M059J (cell line): ENCODE measurements around the gene FAM83C. TPM values are rescaled to one million over a fixed set of nuclear protein-coding genes. Genes with fewer than 3 reads are reported as not detected.

Source experiments
- DNase-seq: peaks from one replicate; pipeline ENCODE4 v3.0.0-alpha.2; 2012; ENCODE audit warnings: low read depth
- total RNA-seq: library from RNA; depleted of rRNA; stranded (reverse); fragments of >200 nt; shearing (Covaris generic); gene quantifications from 2 replicates; pipeline ENCODE4 v1.2.3, GENCODE V29; 2014

FAM83C gene
- total RNA-seq, 1 experiment from 2014 or later: 0.02 TPM

DNA sequence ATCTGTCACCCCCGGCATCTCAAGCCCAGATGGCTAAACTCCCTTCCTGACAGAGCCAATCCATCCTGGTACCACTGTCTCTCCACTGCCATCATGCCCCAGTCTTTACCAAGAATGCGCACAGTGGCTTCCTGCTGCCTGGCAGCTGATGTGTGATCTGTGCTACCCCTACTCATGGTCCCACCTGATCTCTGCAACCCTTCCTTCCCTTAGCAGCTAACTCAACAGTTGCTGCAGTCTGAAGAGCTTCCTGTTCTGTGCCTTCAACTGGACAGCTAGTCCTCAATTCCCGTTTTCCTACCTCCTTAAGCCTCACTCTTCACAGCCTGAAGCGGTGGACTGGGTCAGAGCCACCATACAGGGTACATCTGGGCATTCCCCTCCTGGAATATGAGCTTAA, 7.6 kb upstream of the FAM83C start:
- no peak for DNase-seq

DNA sequence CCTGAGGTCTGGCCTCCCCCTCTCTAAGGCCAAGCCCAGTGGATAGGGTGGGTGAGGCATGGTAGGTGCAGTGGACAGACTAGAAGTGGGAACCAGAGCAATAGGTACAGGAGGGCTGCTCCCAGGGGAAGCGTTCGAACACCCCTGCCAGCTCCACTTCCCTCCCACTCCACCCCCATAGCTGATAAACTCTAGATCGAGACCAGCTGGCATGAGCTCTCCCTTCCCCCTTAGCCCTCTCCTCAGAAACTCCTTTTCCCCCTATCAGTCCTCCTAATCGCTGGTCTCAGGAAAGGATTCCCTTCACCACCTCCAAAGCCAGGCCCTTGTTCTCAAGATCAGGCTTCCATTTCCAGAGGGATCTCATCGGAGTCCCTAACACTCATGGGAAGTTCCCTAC, 6.0 kb upstream of the FAM83C start:
- DNase-seq: no peak

- no peak for DNase-seq
Observed at GRCh38 chr20:35297740-35298139, 5.5 kb upstream of the FAM83C start.

DNA sequence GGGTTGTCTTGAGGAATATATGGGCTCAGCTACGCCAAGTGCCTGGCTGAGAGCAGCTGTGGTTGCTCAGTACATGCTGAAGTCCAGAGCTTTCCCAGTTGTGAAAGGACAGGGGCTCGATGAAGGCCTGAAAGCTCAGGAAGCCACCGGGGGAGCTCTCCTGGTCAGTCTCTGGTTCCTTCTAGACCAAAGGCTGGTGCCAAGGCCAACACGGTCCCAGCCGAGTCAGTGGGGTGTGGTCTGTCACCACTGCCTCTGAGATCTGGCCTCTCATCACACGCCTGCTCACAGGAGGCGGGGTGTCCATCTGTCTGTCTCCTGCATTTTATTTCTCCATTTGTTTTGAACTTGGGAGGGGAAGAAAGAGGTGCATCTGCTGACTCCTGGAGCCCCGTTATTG, 4.9 kb upstream of the FAM83C start:
- peak; percentile 63 for DNase-seq

DNA sequence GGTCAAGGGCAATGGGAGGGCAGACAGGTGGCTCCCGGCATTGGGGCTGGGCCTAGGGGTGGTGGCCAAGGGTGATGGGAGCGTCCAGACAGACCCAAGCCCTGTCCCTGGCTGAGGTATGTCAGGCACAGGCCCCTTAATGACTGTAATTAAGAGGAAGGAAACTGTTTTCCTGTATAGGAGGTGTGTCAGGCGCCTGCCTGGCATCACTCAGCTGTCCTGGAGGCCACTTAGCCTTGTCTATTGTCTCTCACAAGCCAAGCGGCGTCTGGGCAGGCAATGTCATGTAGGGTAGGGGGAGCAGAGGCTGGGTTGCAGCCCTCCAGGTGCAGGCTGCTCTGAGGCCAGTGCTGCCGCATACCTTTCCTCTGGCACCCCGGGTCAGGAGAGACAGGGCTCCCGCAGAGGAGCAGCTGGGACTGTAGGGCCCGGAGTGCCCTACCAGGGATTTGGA, 3.9 kb upstream of the FAM83C start:
- no peak for DNase-seq

GRCh38 chr20:35295674-35296073, 3.4 kb upstream of the FAM83C start:
- no peak for DNase-seq

- DNase-seq: no peak
Observed at GRCh38 chr20:35295058-35295457, 2.8 kb upstream of the FAM83C start.

GRCh38 chr20:35294293-35294685, 2.1 kb upstream of the FAM83C start:
- DNase-seq: no peak

DNA sequence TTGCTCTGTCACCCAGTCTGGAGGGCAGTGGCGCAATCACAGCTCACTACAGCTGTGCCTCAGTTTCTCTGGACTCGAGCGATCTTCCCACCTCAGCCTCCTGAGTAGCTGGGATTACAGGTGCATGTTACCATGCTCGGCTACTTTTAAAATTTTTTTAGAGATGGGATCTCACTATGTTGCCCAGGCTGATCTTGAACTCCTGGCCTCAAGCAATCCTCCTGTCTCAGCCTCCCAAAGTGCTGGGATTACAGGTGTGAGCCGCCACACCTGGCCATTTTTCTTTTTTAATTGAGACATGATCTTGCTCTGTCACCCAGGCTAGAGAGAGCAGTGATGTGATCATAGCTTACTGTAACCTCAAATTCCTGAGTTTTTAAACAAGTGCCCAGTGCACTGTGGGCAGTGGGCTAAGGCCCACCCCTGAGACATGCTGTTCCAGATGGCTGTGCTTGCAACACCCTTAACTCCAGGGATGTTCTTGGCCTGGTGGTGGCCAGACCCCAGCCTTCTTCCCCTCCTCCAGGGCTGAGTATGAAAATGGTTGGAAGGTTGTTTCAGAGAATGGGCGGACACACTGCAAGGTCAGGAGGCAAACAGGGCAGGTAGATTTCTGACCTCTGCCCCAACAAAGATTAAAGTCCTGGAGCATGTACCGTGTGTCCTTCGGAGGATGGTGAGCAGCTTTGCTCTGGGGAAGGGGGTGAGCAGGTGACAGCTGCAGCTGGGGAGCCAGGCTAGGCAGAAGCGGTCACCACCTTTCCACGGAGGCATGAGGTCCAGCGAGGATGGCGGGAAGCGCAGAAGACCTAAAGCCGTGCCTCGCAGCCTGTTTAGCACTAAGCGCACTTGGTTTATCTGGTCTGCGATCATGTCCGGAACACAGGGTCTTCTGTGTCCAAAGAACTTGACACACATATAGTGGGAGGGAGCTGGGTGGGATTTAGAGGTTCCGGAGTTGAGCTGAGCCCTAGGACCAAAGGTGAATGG, 1.4 kb upstream of the FAM83C start:
- DNase-seq: no peak

DNA sequence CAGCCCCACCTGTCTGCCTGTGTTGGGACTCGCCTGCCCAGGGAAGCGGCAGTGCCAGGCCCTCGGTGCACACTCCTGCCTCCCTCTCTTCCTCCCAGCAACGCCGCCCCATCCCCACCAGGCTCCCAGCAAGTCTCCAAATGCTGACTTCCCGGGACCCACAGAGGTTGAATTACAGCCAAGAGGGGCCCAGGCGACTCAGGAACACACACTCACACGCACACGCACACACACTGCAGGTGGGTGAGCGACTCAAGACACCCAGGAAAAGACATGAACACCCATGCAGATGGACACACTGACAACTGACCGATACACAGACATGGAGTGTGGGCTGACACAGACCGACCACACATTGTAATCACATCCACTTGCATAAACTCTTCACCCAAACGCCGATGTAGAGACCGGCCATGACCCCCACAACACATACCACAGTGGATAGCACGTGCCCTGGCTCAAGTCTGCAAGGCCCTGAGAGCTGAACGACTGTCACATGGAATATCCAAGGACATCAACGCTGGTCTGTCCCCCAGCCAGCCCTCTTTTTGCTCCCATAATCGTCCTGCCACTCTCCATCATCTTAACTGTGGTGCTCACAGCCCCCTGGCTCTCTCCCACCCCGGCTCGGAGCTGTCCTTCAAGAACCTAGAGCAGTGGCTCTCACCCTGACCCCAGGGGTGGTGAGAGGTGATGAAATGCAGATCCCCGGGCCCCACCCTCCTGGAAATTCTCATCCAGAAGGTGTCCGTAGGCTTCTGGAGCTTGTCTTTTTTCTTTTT, 470 bp upstream of the FAM83C start:
- DNase-seq: no peak

GRCh38 chr20:35290887-35291417, 1.3 kb downstream of the FAM83C start:
- no peak for DNase-seq

DNA sequence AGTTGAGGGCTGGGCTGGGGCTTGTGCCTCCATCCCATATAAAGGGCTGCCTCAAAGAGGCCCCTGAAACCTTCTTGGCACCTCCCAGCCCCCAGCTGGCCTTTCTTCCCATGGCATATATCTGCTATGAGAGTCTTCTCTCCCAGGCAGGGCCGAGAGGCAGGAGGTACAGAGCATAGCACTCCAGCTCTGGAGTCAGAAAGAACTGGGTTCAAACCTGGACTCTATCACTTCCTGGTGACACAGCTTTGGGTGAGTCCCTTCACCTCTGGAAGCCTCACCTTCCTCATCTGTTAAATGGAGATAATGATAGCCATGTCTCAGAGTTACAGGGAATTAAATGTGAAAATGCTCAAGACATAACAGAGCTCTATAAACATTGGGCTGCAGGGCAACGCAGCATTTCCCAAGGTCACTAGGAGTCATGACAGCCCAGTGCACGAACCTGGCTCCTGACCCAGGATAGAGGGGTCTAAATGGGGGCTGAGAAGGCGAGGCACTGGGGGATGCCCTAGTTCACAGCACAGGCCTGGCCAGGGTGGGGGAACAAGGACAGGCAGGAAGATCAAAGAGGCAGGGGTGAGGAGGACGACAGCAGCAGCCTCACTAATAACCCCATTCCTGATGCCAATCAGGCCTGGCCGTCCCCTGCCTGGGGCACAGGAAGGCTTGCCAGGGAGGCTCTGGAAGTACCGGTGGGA, 1.9 kb downstream of the FAM83C start:
- no peak for DNase-seq

DNA sequence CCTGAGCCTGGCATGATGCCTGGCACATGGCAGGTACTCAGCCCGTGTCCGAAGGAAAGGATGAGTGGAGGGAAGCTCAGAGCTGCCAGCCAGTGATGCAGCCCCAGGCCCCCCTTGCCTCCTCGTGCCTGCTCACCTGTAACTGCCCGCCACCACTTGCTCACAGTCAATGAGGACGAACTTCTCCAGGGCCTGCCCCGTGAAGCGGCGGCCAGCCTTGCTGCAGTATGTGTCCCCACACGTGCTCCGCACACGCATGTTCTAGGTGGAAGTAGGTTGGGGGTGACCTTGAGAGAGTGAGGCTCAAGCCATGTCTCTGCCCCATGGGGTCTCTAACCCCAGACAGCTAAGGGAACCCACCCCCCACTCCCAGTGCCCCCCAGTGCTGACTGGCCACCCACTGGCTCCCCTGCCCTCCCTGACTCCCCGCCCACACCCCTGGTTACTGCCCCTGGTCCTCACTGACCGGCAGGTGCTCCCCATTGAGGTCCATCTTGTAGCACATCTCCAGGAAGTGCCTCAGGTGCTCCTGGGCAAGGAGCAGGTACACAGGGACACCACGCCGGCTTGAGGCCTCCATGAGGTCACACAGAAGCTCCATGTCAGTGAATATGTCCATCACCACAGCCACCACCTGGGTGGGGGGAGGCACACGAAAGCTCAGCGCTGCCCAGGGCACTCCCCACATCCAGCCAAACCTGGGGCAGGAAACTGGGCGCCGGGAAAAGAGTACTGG, 3.7 kb downstream of the FAM83C start:
- DNase-seq: no peak

GRCh38 chr20:35287509-35288324, 4.5 kb downstream of the FAM83C start:
- no peak for DNase-seq

DNA sequence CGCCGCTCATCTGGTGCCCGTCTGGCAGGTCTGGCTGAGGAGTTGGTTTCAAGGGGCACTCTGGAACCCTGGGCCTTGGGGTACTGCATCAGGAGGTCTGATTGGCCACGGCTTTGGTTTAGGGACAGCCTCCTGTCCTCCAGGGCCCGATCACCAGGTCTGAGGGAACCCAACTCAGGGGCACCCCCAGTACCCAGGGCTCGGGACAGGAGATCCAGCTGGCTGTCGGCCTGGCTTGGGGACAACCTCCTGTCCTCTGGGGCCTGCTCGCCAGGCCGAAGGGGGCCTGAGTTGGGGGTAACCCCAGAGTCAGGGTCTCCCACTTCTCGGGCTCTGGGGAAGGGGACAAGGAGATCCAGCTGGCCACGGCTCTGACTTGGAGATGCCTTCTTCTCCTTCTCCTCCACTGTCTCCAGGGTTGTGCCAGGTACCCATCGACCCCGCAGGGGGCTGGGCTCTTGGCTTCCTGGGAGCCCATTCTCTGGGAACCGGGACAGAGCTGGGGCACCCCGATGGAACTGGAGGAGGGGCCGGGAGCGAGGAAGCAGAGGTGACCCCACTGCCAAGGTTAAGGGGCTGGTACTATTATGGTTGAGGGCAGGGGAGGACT, 5.2 kb downstream of the FAM83C start:
- no peak for DNase-seq

GRCh38 chr20:35286077-35286898, 5.9 kb downstream of the FAM83C start:
- no peak for DNase-seq

DNA sequence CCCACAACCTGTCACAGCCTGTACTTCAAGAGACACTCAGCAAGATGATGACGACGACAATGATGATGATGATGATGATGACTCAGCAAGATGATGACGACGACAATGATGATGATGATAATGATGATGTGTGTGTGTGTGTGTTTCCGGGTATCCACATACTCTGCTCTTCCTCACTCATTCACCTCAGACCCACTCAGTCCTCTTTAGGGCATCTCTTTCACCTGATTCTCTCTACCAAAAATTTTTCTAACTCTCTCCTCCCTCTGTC, 6.5 kb downstream of the FAM83C start:
- DNase-seq: no peak

GRCh38 chr20:35284992-35285805, 7.0 kb downstream of the FAM83C start:
- DNase-seq: no peak
